ENCODE measurements around the gene STK32A. TPM values are rescaled to one million over a fixed set of nuclear protein-coding genes. Genes with fewer than 3 reads are reported as not detected.

Gene STK32A
- total and polyA plus RNA-seq, 4 donors = 0.03 to 0.17 (median 0.09) TPM

GRCh38 chr5:147381555-147381954 lies 146.7 kb downstream of the STK32A start (continued):
- TF ChIP-seq RXRA (IDR thresholded peaks at IDR 0.05) (no peak), FOXA1 (IDR thresholded peaks at IDR 0.05) (no peak), HNF4A (conservative IDR thresholded peaks at IDR 0.05) (no peak), MAX (IDR thresholded peaks at IDR 0.05) (no peak), HNF4G (IDR thresholded peaks at IDR 0.05) (no peak)

GRCh38 chr5:147382776-147383175 lies 147.9 kb downstream of the STK32A start:
- Histone ChIP-seq H3K9ac (ENCODE audit: low read depth in 1 of 2, low read length in 2 of 2) (no peak overlapping the region), H3K9me3 (ENCODE audit: control insufficient read depth in 4 of 4, low read length in 3 of 4) (no peaks in the 10 kb centered on the region), H3K4me1 (ENCODE audit: control insufficient read depth in 4 of 4, insufficient read depth in 4 of 4, low read length in 3 of 4) (no peaks in the 10 kb centered on the region), H3K27ac (ENCODE audit: low read depth in 1 of 2, low read length in 2 of 2) (no peak overlapping the region), H3K36me3 (ENCODE audit: control insufficient read depth in 4 of 4, insufficient read depth in 3 of 4, low read depth in 1 of 4, low read length in 3 of 4) (no peaks in the 10 kb centered on the region), H3K4me3 (ENCODE audit: low read depth in 1 of 3, low read length in 3 of 3) (peak overlapping the region in 1 of 3 donors; percentile 14), H3K27me3 (ENCODE audit: control insufficient read depth in 4 of 4, insufficient read depth in 4 of 4, low read length in 3 of 4) (no peaks in the 10 kb centered on the region)
- TF ChIP-seq JUND (IDR thresholded peaks at IDR 0.05) = no peak
- DNase-seq (ENCODE audit: low spot score) = no peak
- WGBS = 56% methylated on average over 4 of the region's 4 CpGs

GRCh38 chr5:147384346-147385193 lies 149.7 kb downstream of the STK32A start:
- H3K4me1 ChIP-seq (ENCODE audit: control insufficient read depth in 4 of 4, insufficient read depth in 4 of 4, low read length in 3 of 4) = no peaks in the 10 kb centered on the region
- no peaks in the 10 kb centered on the region for H3K9me3 ChIP-seq (ENCODE audit: control insufficient read depth in 4 of 4, low read length in 3 of 4)
- no peak overlapping the region for H3K9ac ChIP-seq (ENCODE audit: low read depth in 1 of 2, low read length in 2 of 2)
- no peak for DNase-seq (ENCODE audit: low spot score)
- TF ChIP-seq FOXA2 (IDR thresholded peaks at IDR 0.05) (no peak), FOXA1 (IDR thresholded peaks at IDR 0.05) (no peak), SP1 (IDR thresholded peaks at IDR 0.05) (no peak), YY1 (IDR thresholded peaks at IDR 0.05) (no peak), HNF4G (IDR thresholded peaks at IDR 0.05) (no peak), NR2F2 (IDR thresholded peaks at IDR 0.05) (no peak), ATF3 (IDR thresholded peaks at IDR 0.05) (no peak)
- TF ChIP-seq, protein P1, sequence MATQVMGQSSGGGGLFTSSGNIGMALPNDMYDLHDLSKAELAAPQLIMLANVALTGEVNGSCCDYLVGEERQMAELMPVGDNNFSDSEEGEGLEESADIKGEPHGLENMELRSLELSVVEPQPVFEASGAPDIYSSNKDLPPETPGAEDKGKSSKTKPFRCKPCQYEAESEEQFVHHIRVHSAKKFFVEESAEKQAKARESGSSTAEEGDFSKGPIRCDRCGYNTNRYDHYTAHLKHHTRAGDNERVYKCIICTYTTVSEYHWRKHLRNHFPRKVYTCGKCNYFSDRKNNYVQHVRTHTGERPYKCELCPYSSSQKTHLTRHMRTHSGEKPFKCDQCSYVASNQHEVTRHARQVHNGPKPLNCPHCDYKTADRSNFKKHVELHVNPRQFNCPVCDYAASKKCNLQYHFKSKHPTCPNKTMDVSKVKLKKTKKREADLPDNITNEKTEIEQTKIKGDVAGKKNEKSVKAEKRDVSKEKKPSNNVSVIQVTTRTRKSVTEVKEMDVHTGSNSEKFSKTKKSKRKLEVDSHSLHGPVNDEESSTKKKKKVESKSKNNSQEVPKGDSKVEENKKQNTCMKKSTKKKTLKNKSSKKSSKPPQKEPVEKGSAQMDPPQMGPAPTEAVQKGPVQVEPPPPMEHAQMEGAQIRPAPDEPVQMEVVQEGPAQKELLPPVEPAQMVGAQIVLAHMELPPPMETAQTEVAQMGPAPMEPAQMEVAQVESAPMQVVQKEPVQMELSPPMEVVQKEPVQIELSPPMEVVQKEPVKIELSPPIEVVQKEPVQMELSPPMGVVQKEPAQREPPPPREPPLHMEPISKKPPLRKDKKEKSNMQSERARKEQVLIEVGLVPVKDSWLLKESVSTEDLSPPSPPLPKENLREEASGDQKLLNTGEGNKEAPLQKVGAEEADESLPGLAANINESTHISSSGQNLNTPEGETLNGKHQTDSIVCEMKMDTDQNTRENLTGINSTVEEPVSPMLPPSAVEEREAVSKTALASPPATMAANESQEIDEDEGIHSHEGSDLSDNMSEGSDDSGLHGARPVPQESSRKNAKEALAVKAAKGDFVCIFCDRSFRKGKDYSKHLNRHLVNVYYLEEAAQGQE (IDR thresholded peaks at IDR 0.05) = no peak
- no peak overlapping the region for H3K27ac ChIP-seq (ENCODE audit: low read depth in 1 of 2, low read length in 2 of 2)
- no peak overlapping the region for H3K4me3 ChIP-seq (ENCODE audit: low read depth in 1 of 3, low read length in 3 of 3)
- peaks cover 0 to 4% (median 0%) of the 10 kb centered on the region in 4 donors for H3K27me3 ChIP-seq (ENCODE audit: control insufficient read depth in 4 of 4, insufficient read depth in 4 of 4, low read length in 3 of 4)
- 78% methylated on average over 6 of the region's 6 CpGs for WGBS
- no peaks in the 10 kb centered on the region for H3K36me3 ChIP-seq (ENCODE audit: control insufficient read depth in 4 of 4, insufficient read depth in 3 of 4, low read depth in 1 of 4, low read length in 3 of 4)

GRCh38 chr5:147387109-147387508 lies 152.3 kb downstream of the STK32A start:
- H3K27ac ChIP-seq (ENCODE audit: low read depth in 1 of 2, low read length in 2 of 2) = no peak overlapping the region
- H3K9ac ChIP-seq (ENCODE audit: low read depth in 1 of 2, low read length in 2 of 2) = no peak overlapping the region
- H3K4me1 ChIP-seq (ENCODE audit: control insufficient read depth in 4 of 4, insufficient read depth in 4 of 4, low read length in 3 of 4) = no peaks in the 10 kb centered on the region
- H3K27me3 ChIP-seq (ENCODE audit: control insufficient read depth in 4 of 4, insufficient read depth in 4 of 4, low read length in 3 of 4) = peaks cover 0 to 4% (median 0%) of the 10 kb centered on the region in 4 donors
- no peak overlapping the region for H3K4me3 ChIP-seq (ENCODE audit: low read depth in 1 of 3, low read length in 3 of 3)
- 70% methylated on average over 4 of the region's 4 CpGs for WGBS
- H3K9me3 ChIP-seq (ENCODE audit: control insufficient read depth in 4 of 4, low read length in 3 of 4) = no peaks in the 10 kb centered on the region
- DNase-seq (ENCODE audit: low spot score) = no peak
- no peaks in the 10 kb centered on the region for H3K36me3 ChIP-seq (ENCODE audit: control insufficient read depth in 4 of 4, insufficient read depth in 3 of 4, low read depth in 1 of 4, low read length in 3 of 4)
- TF ChIP-seq, protein P2, sequence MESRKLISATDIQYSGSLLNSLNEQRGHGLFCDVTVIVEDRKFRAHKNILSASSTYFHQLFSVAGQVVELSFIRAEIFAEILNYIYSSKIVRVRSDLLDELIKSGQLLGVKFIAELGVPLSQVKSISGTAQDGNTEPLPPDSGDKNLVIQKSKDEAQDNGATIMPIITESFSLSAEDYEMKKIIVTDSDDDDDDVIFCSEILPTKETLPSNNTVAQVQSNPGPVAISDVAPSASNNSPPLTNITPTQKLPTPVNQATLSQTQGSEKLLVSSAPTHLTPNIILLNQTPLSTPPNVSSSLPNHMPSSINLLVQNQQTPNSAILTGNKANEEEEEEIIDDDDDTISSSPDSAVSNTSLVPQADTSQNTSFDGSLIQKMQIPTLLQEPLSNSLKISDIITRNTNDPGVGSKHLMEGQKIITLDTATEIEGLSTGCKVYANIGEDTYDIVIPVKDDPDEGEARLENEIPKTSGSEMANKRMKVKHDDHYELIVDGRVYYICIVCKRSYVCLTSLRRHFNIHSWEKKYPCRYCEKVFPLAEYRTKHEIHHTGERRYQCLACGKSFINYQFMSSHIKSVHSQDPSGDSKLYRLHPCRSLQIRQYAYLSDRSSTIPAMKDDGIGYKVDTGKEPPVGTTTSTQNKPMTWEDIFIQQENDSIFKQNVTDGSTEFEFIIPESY (IDR thresholded peaks at IDR 0.05) = no peak
- TF ChIP-seq MAX (IDR thresholded peaks at IDR 0.05) (no peak), EGR1 (IDR thresholded peaks at IDR 0.05; ENCODE audit: low read depth in 2 of 2) (no peak), GABPA (IDR thresholded peaks at IDR 0.05 in 1 of 2, conservative IDR thresholded peaks at IDR 0.05 in 1 of 2) (no peak), TAF1 (conservative IDR thresholded peaks at IDR 0.05) (no peak), FOXA1 (IDR thresholded peaks at IDR 0.05) (no peak), RAD21 (IDR thresholded peaks at IDR 0.05) (no peak), RXRA (IDR thresholded peaks at IDR 0.05) (no peak), HNF4A (conservative IDR thresholded peaks at IDR 0.05) (no peak)
- TF ChIP-seq, protein P3, sequence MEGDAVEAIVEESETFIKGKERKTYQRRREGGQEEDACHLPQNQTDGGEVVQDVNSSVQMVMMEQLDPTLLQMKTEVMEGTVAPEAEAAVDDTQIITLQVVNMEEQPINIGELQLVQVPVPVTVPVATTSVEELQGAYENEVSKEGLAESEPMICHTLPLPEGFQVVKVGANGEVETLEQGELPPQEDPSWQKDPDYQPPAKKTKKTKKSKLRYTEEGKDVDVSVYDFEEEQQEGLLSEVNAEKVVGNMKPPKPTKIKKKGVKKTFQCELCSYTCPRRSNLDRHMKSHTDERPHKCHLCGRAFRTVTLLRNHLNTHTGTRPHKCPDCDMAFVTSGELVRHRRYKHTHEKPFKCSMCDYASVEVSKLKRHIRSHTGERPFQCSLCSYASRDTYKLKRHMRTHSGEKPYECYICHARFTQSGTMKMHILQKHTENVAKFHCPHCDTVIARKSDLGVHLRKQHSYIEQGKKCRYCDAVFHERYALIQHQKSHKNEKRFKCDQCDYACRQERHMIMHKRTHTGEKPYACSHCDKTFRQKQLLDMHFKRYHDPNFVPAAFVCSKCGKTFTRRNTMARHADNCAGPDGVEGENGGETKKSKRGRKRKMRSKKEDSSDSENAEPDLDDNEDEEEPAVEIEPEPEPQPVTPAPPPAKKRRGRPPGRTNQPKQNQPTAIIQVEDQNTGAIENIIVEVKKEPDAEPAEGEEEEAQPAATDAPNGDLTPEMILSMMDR (IDR thresholded peaks at IDR 0.05; ENCODE audit: low read depth, low read length, missing input control) = no peak

Data from liver (tissue), 9 donors.